Stomach smooth muscle (tissue), 2 donors: ENCODE results near the gene SMURF2.

Experiments
- H3K27ac ChIP-seq: one replicate; pipeline ENCODE4 v1.7.0; 2013; ENCODE audit warnings: mild to moderate bottlenecking, low read length, inconsistent platforms
- H3K27me3 ChIP-seq, 2 donors: one replicate each; pipeline ENCODE4 v1.7.0; 2013; ENCODE audit warnings: low read length in 2 of 2; ENCODE audit not compliant: insufficient read depth in 2 of 2, control insufficient read depth in 1 of 2
- H3K36me3 ChIP-seq, 2 donors: one replicate each; pipeline ENCODE4 v1.7.0; 2013; ENCODE audit warnings: low read length in 2 of 2; ENCODE audit not compliant: control insufficient read depth in 2 of 2, insufficient read depth in 2 of 2
- H3K4me1 ChIP-seq: one replicate; pipeline ENCODE4 v1.7.0; 2013; ENCODE audit warnings: low read length; ENCODE audit not compliant: control insufficient read depth, insufficient read depth
- H3K4me3 ChIP-seq, 2 donors: one replicate each; pipeline ENCODE4 v1.7.0; 2013; ENCODE audit warnings: low read length in 2 of 2
- H3K9ac ChIP-seq, 2 donors: one replicate each; pipeline ENCODE4 v1.7.0; 2013; ENCODE audit warnings: low read length in 2 of 2, mild to moderate bottlenecking in 1 of 2
- H3K9me3 ChIP-seq, 2 donors: one replicate each; pipeline ENCODE4 v1.7.0; 2013; ENCODE audit warnings: low read length in 2 of 2; ENCODE audit not compliant: control insufficient read depth in 2 of 2
- donor health status: healthy.
- donor health status: Pancreatic carcinoma.

SMURF2 gene

GRCh38 chr17:64661976-64662773 is at the start of gene SMURF2:
Gene SMURF2, minus strand, starts transcription at chr17:64662307. Its CDS starts 427 bp downstream, at chr17:64661880.
- Histone ChIP-seq H3K27me3 (no peaks in the 10 kb centered on the region), H3K4me3 (peak within 1 kb of the TSS; percentile 76 to 80), H3K9me3 (no peaks in the 10 kb centered on the region), H3K36me3 (no peaks in the 10 kb centered on the region), H3K4me1 (peaks cover 10% of the 10 kb centered on the region), H3K9ac (peak within 1 kb of the TSS; percentile 59 to 72), H3K27ac (peak within 1 kb of the TSS; percentile 24)

- Histone ChIP-seq H3K9ac (no peak overlapping the region), H3K4me1 (peaks cover 6% of the 10 kb centered on the region), H3K27me3 (peaks cover 0 to 2% of the 10 kb centered on the region in 2 donors), H3K36me3 (no peaks in the 10 kb centered on the region), H3K9me3 (no peaks in the 10 kb centered on the region), H3K27ac (no peak overlapping the region), H3K4me3 (no peak overlapping the region)
Measured at GRCh38 chr17:64709481-64709880, 47.4 kb upstream of the SMURF2 start.

GRCh38 chr17:64707050-64707591 is 45.0 kb upstream of the SMURF2 start:
- H3K27ac ChIP-seq = no peak overlapping the region
- H3K4me1 ChIP-seq = peaks cover 2% of the 10 kb centered on the region
- no peak overlapping the region for H3K9ac ChIP-seq

GRCh38 chr17:64706224-64707049 is 44.3 kb upstream of the SMURF2 start:
- H3K9ac ChIP-seq = no peak overlapping the region
- H3K4me3 ChIP-seq = peak overlapping the region in 1 of 2 donors; percentile 3
- peaks cover 2% of the 10 kb centered on the region for H3K4me1 ChIP-seq
- H3K27me3 ChIP-seq = peaks cover 0 to 2% of the 10 kb centered on the region in 2 donors
- H3K27ac ChIP-seq = no peak overlapping the region
- H3K9me3 ChIP-seq = no peaks in the 10 kb centered on the region
- no peaks in the 10 kb centered on the region for H3K36me3 ChIP-seq

More at GRCh38 chr17:64707050-64707591, 45.0 kb upstream of the SMURF2 start:
- no peaks in the 10 kb centered on the region for H3K9me3 ChIP-seq
- H3K36me3 ChIP-seq = no peaks in the 10 kb centered on the region
- H3K4me3 ChIP-seq = peak overlapping the region in 1 of 2 donors; percentile 3
- peaks cover 0 to 2% of the 10 kb centered on the region in 2 donors for H3K27me3 ChIP-seq

- no peak overlapping the region for H3K27ac ChIP-seq
- H3K27me3 ChIP-seq = no peaks in the 10 kb centered on the region
- no peaks in the 10 kb centered on the region for H3K36me3 ChIP-seq
- H3K4me1 ChIP-seq = peaks cover 2% of the 10 kb centered on the region
- no peaks in the 10 kb centered on the region for H3K9me3 ChIP-seq
- no peak overlapping the region for H3K4me3 ChIP-seq
- H3K9ac ChIP-seq = no peak overlapping the region
Measured at GRCh38 chr17:64702815-64703214, 40.7 kb upstream of the SMURF2 start.

GRCh38 chr17:64698725-64699124 is 36.6 kb upstream of the SMURF2 start:
- no peak overlapping the region for H3K27ac ChIP-seq
- no peaks in the 10 kb centered on the region for H3K4me1 ChIP-seq
- no peaks in the 10 kb centered on the region for H3K9me3 ChIP-seq
- no peak overlapping the region for H3K9ac ChIP-seq
- H3K36me3 ChIP-seq = no peaks in the 10 kb centered on the region
- no peak overlapping the region for H3K4me3 ChIP-seq
- H3K27me3 ChIP-seq = no peaks in the 10 kb centered on the region

GRCh38 chr17:64694207-64694606 is 32.1 kb upstream of the SMURF2 start:
- Histone ChIP-seq H3K9ac (no peak overlapping the region), H3K27ac (no peak overlapping the region), H3K36me3 (no peaks in the 10 kb centered on the region), H3K4me3 (no peak overlapping the region), H3K27me3 (no peaks in the 10 kb centered on the region), H3K9me3 (no peaks in the 10 kb centered on the region), H3K4me1 (no peaks in the 10 kb centered on the region)

GRCh38 chr17:64692187-64692586 is 30.1 kb upstream of the SMURF2 start:
- Histone ChIP-seq H3K27ac (no peak overlapping the region), H3K9me3 (no peaks in the 10 kb centered on the region), H3K27me3 (no peaks in the 10 kb centered on the region), H3K36me3 (no peaks in the 10 kb centered on the region), H3K4me1 (no peaks in the 10 kb centered on the region), H3K9ac (no peak overlapping the region), H3K4me3 (no peak overlapping the region)

- no peak overlapping the region for H3K27ac ChIP-seq
- H3K9me3 ChIP-seq = no peaks in the 10 kb centered on the region
- H3K36me3 ChIP-seq = no peaks in the 10 kb centered on the region
- H3K27me3 ChIP-seq = no peaks in the 10 kb centered on the region
- no peaks in the 10 kb centered on the region for H3K4me1 ChIP-seq
- no peak overlapping the region for H3K9ac ChIP-seq
- no peak overlapping the region for H3K4me3 ChIP-seq
Measured at GRCh38 chr17:64689106-64689505, 27.0 kb upstream of the SMURF2 start.

- Histone ChIP-seq H3K4me3 (no peak overlapping the region), H3K9me3 (no peaks in the 10 kb centered on the region), H3K36me3 (no peaks in the 10 kb centered on the region), H3K4me1 (no peaks in the 10 kb centered on the region), H3K27me3 (no peaks in the 10 kb centered on the region), H3K9ac (no peak overlapping the region), H3K27ac (no peak overlapping the region)
Measured at GRCh38 chr17:64688481-64688880, 26.4 kb upstream of the SMURF2 start.
